HG02981 (cell line): Measurements from ENCODE around the gene BCL2L2.
"Not testable (repeated sequence)": the region's sequence is repeated elsewhere in the genome, so short reads cannot be mapped to it uniquely, and the experiment has no call there.

Source experiments
- ATAC-seq: cut with Tn5 transposase; IDR thresholded peaks from one replicate; pipeline ENCODE4 v1.9.1; 2021; ENCODE audit warnings: mild to moderate bottlenecking, moderate library complexity; ENCODE audit not compliant: unreplicated experiment

BCL2L2 gene

GRCh38 chr14:23306412-23307145 is at the start of gene BCL2L2:
Gene BCL2L2, plus strand, starts transcription at chr14:23306833. Its CDS starts 935 bp downstream, at chr14:23307768.
- ATAC-seq, result no peak

- no peak for ATAC-seq
These were observed 48.4 kb upstream of the BCL2L2 start for GRCh38 chr14:23258256-23258655.

GRCh38 chr14:23259426-23259825 is 47.2 kb upstream of the BCL2L2 start:
- ATAC-seq, result no peak

GRCh38 chr14:23260849-23261248 is 45.8 kb upstream of the BCL2L2 start:
- ATAC-seq, result not testable (repeated sequence)

- no peak for ATAC-seq
These were observed 37.4 kb upstream of the BCL2L2 start for GRCh38 chr14:23269193-23269592.

GRCh38 chr14:23275412-23275811 is 31.2 kb upstream of the BCL2L2 start:
- ATAC-seq, result no peak

GRCh38 chr14:23277189-23277588 is 29.4 kb upstream of the BCL2L2 start:
- no peak for ATAC-seq

- not testable (repeated sequence) for ATAC-seq
These were observed 28.7 kb upstream of the BCL2L2 start for GRCh38 chr14:23277928-23278327.

- ATAC-seq, result no peak
These were observed 25.4 kb upstream of the BCL2L2 start for GRCh38 chr14:23281247-23281646.

GRCh38 chr14:23284654-23285529 is 21.7 kb upstream of the BCL2L2 start:
- no peak for ATAC-seq

GRCh38 chr14:23285530-23286019 is 21.1 kb upstream of the BCL2L2 start:
- peak; percentile 21 for ATAC-seq

GRCh38 chr14:23286020-23286901 is 20.4 kb upstream of the BCL2L2 start, which contains the start of gene HOMEZ:
Gene HOMEZ, minus strand, starts transcription at chr14:23286132. Its CDS starts 180 bp downstream, at chr14:23285952.
- peak; percentile 98 for ATAC-seq

GRCh38 chr14:23286902-23287479 is 19.6 kb upstream of the BCL2L2 start:
- ATAC-seq, result no peak

- no peak for ATAC-seq
These were observed 11.7 kb upstream of the BCL2L2 start for GRCh38 chr14:23294734-23295561.

GRCh38 chr14:23296012-23296777 is 10.4 kb upstream of the BCL2L2 start:
- ATAC-seq, result no peak

GRCh38 chr14:23297096-23297495 is 9.5 kb upstream of the BCL2L2 start:
- ATAC-seq, result no peak

GRCh38 chr14:23297611-23298277 is 8.9 kb upstream of the BCL2L2 start:
- ATAC-seq, result no peak
